ENCODE data around the gene DENND1A.

DNA sequence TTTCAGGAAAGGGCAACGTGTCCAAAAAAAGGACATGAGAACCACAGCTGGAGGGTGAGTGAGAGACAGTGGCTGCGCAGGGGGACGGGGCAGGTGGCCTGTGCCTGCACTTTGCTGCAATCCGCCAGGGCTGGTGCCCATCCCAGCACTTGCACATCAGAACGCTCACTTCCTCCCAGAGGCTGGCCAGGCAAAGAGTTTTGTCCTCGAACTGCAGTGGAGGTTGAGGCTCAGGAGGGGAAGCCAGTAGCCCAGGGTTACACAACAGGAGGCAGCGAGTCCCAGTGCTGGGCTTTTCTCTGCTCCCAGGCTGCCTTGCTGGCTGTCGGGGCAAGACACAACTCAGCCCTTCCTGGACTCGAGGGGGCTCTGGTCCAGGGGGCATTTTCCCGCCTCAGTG is 540.9 kb downstream of the DENND1A start:
- TF ChIP-seq TCF7L2 (IDR thresholded peaks at IDR 0.05; ENCODE audit: low read depth, low read length) (no peak), POLR2AphosphoS5 (IDR thresholded peaks at IDR 0.05; ENCODE audit: low read depth, low read length) (no peak)
